ENCODE data around the gene SLC6A9. TPM values are rescaled to one million over a fixed set of nuclear protein-coding genes. Genes with fewer than 3 reads are reported as not detected.
A peak's percentile ranks its signal among the peaks of the same experiment; 100 is the strongest.

Gene SLC6A9
- total and polyA plus RNA-seq, 2 donors from 2014 or later = 2.0 to 12.6 TPM

DNA sequence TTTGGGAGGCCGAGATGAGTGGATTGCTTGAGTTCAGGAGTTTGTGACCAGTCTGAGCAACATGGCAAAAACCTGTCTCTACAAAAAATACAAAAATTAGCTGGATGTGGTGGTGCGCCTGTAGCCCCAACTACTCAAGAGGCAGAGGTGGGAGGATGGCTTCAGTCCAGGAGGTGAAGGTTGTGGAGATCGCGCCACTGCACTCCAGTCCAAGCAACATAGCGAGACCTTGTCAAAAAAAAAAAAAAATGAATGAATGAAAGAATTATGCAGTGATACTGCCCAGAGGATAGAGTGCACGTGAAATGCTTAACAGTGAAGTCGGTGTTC is 61.9 kb downstream of the SLC6A9 start:
- peak overlapping the region; percentile 13 to 92 (median 83) for H3K4me3 ChIP-seq (ENCODE audit: low read length in 3 of 3)
- peaks cover 0 to 17% (median 7%) of the 10 kb centered on the region in 3 donors for H3K36me3 ChIP-seq (ENCODE audit: control insufficient read depth in 2 of 3, insufficient read depth in 3 of 3, low read length in 3 of 3)
- TF ChIP-seq, protein P1, sequence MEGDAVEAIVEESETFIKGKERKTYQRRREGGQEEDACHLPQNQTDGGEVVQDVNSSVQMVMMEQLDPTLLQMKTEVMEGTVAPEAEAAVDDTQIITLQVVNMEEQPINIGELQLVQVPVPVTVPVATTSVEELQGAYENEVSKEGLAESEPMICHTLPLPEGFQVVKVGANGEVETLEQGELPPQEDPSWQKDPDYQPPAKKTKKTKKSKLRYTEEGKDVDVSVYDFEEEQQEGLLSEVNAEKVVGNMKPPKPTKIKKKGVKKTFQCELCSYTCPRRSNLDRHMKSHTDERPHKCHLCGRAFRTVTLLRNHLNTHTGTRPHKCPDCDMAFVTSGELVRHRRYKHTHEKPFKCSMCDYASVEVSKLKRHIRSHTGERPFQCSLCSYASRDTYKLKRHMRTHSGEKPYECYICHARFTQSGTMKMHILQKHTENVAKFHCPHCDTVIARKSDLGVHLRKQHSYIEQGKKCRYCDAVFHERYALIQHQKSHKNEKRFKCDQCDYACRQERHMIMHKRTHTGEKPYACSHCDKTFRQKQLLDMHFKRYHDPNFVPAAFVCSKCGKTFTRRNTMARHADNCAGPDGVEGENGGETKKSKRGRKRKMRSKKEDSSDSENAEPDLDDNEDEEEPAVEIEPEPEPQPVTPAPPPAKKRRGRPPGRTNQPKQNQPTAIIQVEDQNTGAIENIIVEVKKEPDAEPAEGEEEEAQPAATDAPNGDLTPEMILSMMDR (IDR thresholded peaks at IDR 0.05; ENCODE audit: borderline replicate concordance, extremely low read depth, insufficient read depth) = no peak
- H3K9ac ChIP-seq (ENCODE audit: low read length in 3 of 3) = no peak overlapping the region
- intact Hi-C loops (cut with DNase I) = no loop called here
- no peak for FAIRE-seq
- no peak overlapping the region for H3K27ac ChIP-seq (ENCODE audit: low read depth in 2 of 2, low read length in 2 of 2)
- no peaks in the 10 kb centered on the region for H3K9me3 ChIP-seq (ENCODE audit: control insufficient read depth in 2 of 3, insufficient read depth in 1 of 3, low read length in 3 of 3)
- no peak for DNase-seq
- H3K4me1 ChIP-seq (ENCODE audit: control insufficient read depth in 2 of 3, insufficient read depth in 2 of 3, low read depth in 1 of 3, low read length in 3 of 3) = peaks cover 0 to 19% (median 8%) of the 10 kb centered on the region in 3 donors
- H3K27me3 ChIP-seq (ENCODE audit: control insufficient read depth, insufficient read depth, low read length) = no peaks in the 10 kb centered on the region

DNA sequence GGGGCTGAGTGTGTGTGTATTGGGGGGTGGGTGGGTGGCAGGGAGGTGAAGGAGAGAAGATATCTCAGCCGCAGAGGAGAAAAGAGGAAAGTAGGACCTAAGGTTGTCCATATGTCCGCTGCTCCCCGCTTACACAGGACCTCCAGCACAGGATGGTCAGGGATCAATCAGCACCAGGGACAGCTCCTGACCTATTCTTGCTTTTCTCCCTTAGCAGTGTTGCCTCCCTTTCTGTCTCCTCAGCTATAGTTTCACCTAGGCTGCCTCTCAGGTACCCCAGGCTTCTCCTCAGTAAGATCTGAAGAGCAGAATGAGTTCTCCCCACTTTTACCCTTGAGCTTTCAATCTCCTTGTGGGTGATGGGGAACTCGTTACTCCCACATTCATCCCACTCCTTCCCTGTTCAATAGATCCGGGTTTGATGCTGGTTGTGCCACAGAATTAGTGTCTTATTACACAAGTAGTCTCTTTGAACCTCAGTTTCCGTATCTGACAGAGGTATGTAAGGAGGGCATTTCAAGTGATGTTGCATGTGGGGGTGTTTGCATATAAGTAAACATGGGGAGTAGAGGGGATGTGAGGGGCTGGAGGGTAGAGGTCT is 62.8 kb downstream of the SLC6A9 start:
- Histone ChIP-seq H3K4me3 (ENCODE audit: low read length in 3 of 3) (no peak overlapping the region), H3K27ac (ENCODE audit: low read depth in 2 of 2, low read length in 2 of 2) (no peak overlapping the region), H3K36me3 (ENCODE audit: control insufficient read depth in 2 of 3, insufficient read depth in 3 of 3, low read length in 3 of 3) (peaks cover 0 to 19% (median 8%) of the 10 kb centered on the region in 3 donors), H3K9ac (ENCODE audit: low read length in 3 of 3) (no peak overlapping the region), H3K9me3 (ENCODE audit: control insufficient read depth in 2 of 3, insufficient read depth in 1 of 3, low read length in 3 of 3) (no peaks in the 10 kb centered on the region), H3K27me3 (ENCODE audit: control insufficient read depth, insufficient read depth, low read length) (no peaks in the 10 kb centered on the region), H3K4me1 (ENCODE audit: control insufficient read depth in 2 of 3, insufficient read depth in 2 of 3, low read depth in 1 of 3, low read length in 3 of 3) (peaks cover 0 to 13% (median 8%) of the 10 kb centered on the region in 3 donors)
- DNase-seq (peak in 3 of 5 donors; percentile 46 to 63 (median 55)), FAIRE-seq (no peak)
- TF ChIP-seq, protein P1 (IDR thresholded peaks at IDR 0.05; ENCODE audit: borderline replicate concordance, extremely low read depth, insufficient read depth) = no peak
- intact Hi-C loops (cut with DNase I) = no loop called here

DNA sequence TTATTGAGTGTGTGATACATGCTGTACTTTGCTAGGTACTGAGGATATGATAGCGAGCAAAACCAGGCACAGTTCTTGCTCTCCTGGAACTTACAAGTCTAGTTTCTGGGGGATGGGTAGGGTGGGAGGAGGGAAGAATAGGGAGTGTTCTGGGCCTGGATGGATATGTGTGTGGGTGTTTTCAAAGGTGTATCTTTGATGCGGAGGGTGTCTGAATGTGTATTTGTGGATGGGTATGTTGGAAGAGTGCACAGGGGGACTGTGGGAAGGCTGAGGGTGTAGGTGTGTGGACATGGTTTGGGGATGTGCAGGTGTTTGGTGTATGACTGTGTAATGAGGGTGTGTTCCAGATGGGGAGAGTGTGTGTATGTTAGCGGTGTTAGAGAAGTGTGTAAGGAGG is 65.9 kb downstream of the SLC6A9 start:
- no peak for FAIRE-seq
- no peak overlapping the region for H3K4me3 ChIP-seq (ENCODE audit: low read length in 3 of 3)
- no peaks in the 10 kb centered on the region for H3K27me3 ChIP-seq (ENCODE audit: control insufficient read depth, insufficient read depth, low read length)
- TF ChIP-seq, protein P1 (IDR thresholded peaks at IDR 0.05; ENCODE audit: borderline replicate concordance, extremely low read depth, insufficient read depth) = no peak
- H3K9me3 ChIP-seq (ENCODE audit: control insufficient read depth in 2 of 3, insufficient read depth in 1 of 3, low read length in 3 of 3) = no peaks in the 10 kb centered on the region
- intact Hi-C loops (cut with DNase I) = no loop called here
- H3K27ac ChIP-seq (ENCODE audit: low read depth in 2 of 2, low read length in 2 of 2) = no peak overlapping the region
- no peak overlapping the region for H3K9ac ChIP-seq (ENCODE audit: low read length in 3 of 3)
- DNase-seq = no peak
- H3K36me3 ChIP-seq (ENCODE audit: control insufficient read depth in 2 of 3, insufficient read depth in 3 of 3, low read length in 3 of 3) = peaks cover 2 to 44% (median 23%) of the 10 kb centered on the region in 3 donors
- H3K4me1 ChIP-seq (ENCODE audit: control insufficient read depth in 2 of 3, insufficient read depth in 2 of 3, low read depth in 1 of 3, low read length in 3 of 3) = peaks cover 0 to 4% (median 3%) of the 10 kb centered on the region in 3 donors

DNA sequence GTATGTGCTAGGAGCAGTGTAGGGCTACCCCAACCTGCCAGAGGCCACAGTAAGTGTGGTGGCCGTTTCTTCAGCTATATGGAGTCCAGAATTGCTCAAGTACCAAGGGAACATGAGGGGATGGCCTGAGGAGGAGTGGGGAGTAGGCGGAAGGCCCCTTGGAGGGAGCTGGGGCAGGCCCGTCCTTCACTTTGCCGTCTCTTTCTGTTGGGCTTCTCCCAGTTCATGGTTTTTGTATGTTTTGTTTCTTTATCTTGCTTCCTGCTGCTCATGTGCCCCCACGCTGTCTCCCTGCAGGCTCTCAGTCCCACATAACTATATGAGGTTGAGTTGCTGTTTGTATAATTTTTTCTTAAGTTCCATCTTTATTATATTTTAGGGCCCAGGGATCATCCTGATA is 67.4 kb downstream of the SLC6A9 start:
- H3K27me3 ChIP-seq (ENCODE audit: control insufficient read depth, insufficient read depth, low read length) = no peaks in the 10 kb centered on the region
- TF ChIP-seq, protein P1 (IDR thresholded peaks at IDR 0.05; ENCODE audit: borderline replicate concordance, extremely low read depth, insufficient read depth) = no peak
- intact Hi-C loops (cut with DNase I) = no loop called here
- H3K9me3 ChIP-seq (ENCODE audit: control insufficient read depth in 2 of 3, insufficient read depth in 1 of 3, low read length in 3 of 3) = no peaks in the 10 kb centered on the region
- H3K27ac ChIP-seq (ENCODE audit: low read depth in 2 of 2, low read length in 2 of 2) = no peak overlapping the region
- no peak overlapping the region for H3K4me3 ChIP-seq (ENCODE audit: low read length in 3 of 3)
- no peaks in the 10 kb centered on the region for H3K4me1 ChIP-seq (ENCODE audit: control insufficient read depth in 2 of 3, insufficient read depth in 2 of 3, low read depth in 1 of 3, low read length in 3 of 3)
- DNase-seq (no peak), FAIRE-seq (no peak)
- H3K9ac ChIP-seq (ENCODE audit: low read length in 3 of 3) = no peak overlapping the region
- peaks cover 4 to 57% (median 32%) of the 10 kb centered on the region in 3 donors for H3K36me3 ChIP-seq (ENCODE audit: control insufficient read depth in 2 of 3, insufficient read depth in 3 of 3, low read length in 3 of 3)

All from kidney (tissue), 14 donors.